HG03159 (cell line): Measurements from ENCODE around the gene GFY.

Source experiments
- ATAC-seq: cut with Tn5 transposase; IDR thresholded peaks from one replicate; pipeline ENCODE4 v1.9.1; 2021; ENCODE audit warnings: mild to moderate bottlenecking, moderate library complexity; ENCODE audit not compliant: unreplicated experiment

GFY gene

DNA sequence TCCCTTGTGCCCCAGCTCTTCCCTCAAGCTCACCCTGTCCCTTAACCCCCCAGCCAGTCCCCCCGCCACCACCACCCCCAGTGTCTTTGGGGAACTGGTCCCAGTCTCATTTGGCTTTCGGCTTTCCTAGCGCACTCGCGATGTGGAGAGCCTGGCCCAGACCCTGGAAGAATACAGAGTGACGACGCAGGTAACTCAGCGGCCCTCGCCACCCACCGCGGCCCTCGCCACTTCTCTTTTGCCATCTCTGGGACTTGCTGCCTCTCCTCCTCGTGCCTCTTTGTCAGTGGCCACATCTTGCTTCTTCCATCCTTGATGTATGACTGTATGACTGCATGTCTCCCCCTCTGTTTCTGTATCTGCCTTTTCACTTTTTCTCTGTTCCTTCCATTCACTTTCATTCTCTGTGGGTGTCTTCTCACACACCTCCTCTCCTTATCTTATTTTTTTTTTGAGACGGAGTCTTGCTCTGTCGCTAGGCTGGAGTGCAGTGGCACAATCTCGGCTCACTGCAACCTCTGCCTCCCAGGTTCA is 17.6 kb upstream of the GFY start:
- no peak for ATAC-seq

DNA sequence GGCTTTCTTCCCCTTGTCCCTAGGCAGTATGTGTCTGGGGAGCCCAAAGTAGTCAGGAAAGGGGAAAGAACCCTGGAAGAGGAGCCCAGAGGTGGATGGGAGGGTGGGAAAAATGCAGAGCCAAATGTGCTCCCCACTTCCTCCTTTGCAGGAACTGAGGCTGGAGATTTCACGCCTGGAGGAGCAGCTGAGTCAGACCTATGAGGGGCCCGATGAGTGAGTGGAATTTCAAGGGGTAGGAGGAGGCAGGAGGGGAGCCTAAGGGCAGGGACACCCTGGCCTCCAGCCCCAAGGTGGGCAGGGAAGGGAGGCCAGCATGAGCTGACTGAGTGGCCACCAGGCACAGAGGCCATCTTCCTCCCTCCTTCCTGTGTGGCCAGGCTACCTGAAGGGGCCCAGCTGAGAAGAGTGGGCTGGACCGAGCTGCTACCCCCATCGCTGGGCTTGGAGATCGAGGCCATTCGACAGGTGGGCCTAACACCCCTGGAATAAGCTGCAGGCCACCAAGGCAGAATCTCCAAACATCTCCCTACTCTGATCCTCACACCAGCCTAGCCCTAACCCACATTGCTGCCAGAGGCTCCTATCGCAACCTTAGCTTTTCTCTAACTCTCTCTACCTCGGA is 16.3 kb upstream of the GFY start:
- ATAC-seq = no peak

DNA sequence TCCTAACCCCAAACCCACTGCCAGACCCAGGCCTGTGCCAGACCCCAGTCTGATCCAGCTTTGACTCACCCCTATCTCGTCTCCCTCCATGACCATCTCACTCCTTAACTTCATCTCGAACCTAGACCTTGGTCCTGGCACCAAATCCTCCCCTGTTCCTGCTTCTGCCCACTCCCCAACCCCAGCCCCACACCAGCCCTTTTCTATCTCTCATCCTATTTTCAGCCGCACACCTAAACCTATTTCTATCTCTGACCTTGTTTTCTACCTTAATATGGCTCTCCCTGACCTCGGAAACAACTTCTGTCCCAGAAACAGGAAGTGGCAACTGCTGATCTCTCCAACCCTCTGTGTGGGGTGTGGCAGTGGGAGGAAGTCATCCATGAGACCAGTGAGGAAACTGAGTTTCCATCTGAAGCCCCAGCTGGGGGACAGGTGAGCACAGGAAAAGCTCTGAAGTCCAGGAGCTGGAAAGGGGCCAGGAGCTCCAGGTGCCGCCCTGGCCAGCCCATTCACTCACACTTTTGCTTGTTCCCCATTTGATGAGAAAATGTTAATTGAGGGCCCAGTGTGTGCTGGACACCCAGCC is 15.7 kb upstream of the GFY start:
- no peak for ATAC-seq

DNA sequence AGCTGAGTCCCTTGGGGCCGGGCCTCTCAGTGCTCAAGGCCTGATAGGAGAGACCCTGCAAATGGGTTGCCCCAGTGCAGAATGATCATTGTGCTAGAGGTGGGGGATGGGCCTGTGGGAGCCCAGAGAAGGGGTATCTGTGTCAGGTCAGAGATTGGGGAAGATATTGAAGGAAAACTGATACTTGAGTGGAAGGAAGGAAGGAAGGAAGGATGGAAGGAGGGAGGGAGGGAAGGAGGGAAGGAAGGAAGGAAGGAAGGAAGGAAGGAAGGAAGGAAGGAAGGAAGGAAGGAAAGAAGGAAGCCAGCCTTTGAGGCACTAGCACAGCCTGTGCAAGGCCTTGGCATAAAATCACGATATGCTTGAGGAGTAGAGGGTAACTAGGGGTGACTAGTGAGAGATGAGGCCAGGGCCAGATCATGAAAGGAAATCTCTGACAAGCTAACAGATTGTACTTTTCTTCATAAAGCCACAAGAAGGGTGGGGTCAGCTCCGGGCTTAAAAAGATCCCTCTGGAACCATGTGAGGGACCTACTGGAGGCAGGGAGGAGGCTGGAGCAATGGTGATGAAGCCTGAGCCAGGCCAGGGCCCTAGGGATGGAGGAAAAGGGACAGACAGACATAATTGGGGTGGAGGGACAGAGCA is 13.4 kb upstream of the GFY start:
- no peak for ATAC-seq

DNA sequence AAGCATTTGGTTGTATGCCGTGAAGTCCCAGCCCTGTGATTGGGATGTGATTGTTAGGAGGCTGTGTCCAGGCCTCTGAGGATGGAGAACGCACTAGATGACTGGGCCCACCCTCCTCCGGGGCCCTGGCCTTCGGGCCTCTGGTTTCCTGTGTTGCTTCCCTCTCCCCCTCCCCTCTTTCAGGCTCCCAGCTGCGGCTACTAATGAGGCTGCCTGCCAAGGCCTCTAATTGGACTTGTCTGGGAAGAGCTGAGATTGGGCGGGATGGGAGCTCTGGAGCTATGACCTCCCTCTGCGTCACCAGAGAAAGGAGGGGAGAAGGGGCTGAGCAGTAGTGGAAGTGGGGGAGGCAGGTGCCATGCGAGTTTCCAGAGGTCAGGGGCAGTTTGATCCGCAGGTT is 11.8 kb upstream of the GFY start:
- no peak for ATAC-seq

DNA sequence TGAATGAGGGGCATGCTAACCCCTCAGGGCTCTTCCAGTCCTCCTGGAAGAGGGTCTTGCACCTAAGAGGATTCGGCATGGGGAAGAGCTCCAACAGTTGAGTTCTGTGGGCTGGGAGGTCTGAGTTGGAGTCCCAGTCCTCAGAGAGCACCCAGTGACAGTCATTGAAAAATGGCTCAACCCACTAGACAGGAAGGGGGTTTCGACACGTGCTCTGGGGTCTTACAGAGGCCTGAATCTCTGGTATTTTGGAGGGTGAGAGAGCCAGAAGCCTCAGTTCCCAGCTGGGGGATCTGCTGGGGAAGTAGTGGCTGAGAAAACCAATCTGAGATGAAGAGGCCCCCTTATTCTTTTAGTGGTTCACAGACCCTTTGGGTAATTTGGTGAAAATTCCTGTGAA is 10.9 kb upstream of the GFY start:
- ATAC-seq = no peak

DNA sequence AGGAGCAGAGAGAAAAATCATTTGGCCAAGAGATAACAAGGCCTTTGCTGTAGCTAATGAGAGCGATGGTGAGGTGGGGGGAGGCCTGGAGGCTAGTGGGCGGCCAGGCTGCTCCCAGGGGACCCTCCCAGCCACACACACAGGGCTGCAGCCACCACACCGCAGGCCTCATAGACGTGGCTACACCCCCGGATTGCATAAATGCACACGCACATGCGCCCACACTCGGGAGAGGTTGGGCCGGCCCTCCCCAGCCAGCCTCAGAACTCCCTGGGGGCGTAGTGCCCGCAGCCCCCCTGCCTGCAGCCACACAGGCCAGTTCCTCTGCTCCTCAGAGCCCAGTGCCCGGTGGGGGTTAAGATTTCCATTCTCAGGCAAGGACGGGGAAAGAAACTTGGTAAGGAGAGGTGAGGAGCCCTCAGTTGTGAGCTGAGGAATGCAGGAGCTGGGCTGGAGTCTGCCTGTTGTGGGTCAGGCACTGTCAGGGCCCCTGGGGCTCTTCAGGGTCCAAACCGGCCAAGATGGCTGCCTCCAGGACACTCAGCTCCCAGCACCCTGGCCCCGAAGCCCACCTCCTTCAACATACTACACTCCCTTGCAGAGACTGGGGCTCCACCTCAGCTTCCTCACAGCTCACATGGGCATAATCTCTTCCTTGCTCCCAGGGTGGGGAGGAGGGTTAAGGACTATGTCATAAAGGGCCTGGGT is 9.9 kb upstream of the GFY start:
- no peak for ATAC-seq

DNA sequence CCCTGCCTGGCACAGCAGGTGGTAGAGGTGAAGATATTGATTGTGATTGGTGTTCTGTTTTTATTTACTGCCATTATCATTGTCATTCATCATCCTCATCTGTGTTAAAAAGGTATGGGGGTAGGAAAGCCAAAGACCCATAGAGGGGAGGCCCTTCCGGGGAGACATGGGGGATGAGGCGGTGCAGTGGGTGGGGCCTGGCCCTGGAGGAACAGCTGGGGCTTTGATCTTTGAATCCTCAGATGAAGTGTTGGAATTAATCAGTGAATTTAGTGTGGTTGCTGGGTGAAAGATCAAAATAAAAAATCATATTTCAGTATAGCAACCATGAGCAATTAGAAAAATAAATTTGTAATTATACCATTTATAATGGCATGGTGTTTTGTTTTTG is 9.4 kb upstream of the GFY start:
- no peak for ATAC-seq

DNA sequence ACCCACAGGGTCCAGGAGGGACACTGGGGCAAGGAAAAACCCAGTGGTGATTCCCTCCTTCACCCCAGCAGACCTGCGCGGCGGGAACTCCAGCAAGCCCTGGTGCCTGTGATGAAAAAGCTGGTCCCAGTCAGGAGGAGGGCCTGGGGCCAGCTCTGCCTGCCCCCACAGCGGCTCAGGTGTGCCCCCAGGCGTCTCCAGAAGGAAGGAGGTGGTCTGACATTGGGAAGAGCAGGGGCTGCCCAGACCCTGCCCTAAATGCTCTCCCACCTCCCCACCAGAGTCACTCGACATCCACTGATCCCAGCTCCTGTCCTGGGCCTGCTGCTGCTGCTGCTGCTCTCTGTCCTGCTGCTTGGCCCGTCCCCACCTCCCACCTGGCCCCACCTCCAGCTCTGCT is 8.1 kb upstream of the GFY start:
- ATAC-seq = no peak

DNA sequence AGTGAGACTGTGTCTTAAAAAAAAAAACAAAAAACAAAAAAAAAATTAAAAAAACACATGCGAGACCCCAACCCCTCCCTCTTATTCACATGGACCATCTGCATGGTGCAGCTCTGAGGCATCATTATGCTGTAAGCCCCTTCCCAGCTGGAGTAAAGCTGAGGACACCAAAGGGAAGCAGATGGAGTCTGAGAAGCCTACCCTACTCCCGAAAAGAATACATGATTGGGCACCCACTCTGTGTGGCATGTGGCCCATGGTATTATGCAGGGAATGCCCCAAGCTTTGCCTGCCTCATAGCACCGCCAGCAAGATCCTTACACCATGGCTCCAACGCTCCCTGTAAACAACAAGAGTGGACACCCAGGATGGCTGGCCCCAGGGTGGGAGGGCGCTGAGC is 6.7 kb upstream of the GFY start:
- ATAC-seq = no peak

DNA sequence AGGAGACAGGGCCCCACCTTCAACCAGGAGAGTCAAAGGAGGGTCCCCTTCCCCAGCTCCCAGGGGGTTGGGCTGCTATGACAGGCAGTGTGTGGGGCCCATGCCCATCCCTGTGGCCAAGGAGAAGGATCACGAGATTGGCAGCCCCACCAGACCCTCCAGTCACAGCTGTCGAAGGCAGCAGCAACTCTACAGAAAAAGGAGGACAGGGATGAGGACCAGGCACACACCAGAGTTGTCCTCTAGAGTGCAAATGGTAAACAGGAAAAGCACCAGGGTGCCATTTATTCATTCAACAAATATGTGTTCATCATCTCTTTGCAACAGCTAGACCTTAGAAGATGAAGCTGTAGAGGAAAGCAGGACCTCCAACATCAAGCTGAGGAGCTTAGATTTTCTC is 6.0 kb upstream of the GFY start:
- ATAC-seq = no peak

DNA sequence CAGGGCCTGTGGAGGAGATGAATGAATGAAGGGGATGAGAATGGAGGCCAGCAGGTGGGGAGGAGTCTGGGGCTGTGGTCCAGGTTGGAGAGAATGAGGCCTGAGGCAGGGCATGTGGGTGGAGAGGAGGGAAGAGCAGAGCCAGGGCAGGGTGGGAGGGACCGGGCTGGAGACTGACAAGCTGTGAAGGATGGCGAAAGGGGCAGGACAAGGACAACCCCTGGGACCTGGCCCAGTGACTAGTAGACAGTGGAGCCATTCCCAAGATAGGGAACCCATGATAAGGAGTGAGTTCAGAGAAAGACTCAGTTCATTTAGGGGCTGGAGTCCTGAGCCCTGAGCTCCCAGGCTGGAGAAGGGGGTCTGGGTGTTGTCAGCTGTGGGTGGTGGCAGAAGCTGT is 5.0 kb upstream of the GFY start:
- no peak for ATAC-seq

DNA sequence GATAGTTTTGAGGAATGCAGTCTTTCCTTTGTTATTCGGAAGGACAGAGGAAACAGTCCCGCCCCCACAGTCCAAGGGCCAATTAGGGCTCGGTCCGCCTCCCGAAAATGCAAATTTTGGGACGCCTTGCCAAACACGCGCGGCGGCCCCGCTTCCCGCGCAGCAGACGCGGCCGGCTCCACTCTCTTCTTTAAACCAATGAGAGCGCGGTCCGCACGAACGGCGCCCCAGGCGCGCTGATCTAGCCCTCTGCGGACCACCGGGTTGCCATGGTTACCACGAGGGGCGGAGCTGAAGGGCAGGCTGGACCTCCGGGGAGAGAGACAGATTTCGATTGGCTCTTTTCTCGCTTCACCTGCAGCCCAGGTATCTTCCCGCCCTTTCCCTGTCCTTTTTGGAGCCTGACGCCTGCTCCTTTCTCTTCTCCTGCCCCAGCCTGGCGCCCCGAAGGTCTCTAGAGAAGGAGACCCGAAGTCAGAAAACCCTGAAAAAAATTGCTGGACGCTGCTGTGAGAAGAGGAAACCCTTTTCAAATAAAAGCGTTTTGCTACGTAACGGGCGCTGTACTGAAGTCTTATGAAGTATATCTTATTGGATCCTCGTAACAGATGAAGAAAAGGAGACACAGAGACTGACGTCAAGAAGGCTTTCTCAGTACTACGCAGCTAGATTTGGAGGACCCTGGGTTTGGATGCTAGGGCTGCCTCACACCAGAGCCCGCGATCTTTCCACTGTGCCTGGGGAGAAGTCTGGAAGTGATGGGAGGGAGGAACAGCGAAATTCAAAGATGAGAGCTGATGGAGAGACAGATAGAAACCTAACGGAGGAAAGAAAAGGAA is 3.9 kb upstream of the GFY start:
- ATAC-seq = no peak

DNA sequence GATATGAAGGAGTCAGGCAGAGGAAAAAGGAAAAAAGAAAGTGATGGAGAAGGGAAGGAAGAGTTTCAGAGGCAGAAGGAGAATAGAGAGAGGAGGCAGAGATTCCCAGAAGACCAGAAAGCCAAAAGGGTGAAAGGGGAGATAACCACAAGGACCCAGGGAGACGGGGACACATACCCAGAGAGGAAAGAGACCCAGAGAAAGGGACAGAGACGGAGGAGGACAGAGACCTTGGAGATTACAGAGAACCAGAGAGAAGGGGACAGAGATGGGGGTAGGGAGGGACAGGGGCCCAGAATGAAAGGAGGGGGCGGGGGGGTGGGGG is 3.3 kb upstream of the GFY start:
- ATAC-seq = no peak

DNA sequence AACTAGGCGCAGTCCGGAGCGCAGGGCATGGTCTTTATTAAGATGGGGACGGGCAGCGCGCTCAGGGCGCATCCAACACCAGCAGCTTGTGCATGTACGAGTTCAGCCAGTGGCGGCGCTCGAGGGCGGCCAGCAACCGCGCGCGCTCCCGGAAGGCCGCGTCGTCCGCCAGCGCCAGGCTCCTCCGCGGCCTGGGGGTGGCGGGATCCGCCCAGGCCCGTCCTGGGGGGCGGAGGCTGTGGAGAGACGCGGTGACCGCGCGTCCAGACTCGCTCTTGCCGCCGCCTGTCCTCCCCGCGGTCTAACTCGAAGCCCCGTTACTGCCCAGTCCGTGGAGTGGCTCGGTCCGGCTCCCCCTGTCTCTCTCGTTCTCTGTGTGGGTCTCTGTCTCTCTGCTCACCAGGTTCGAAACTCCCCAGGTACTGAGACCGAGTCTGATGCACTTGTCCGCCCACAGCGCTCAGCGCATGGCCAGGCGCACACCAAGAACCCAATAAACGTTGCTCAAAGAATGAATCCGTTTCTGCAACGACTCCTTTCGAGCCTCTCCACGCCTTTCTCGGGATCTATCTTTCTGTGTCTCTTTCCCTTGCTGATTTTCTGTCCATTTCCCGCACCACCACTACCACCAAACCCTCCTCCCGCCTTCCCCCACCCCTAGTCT is 2.6 kb upstream of the GFY start:
- no peak for ATAC-seq

DNA sequence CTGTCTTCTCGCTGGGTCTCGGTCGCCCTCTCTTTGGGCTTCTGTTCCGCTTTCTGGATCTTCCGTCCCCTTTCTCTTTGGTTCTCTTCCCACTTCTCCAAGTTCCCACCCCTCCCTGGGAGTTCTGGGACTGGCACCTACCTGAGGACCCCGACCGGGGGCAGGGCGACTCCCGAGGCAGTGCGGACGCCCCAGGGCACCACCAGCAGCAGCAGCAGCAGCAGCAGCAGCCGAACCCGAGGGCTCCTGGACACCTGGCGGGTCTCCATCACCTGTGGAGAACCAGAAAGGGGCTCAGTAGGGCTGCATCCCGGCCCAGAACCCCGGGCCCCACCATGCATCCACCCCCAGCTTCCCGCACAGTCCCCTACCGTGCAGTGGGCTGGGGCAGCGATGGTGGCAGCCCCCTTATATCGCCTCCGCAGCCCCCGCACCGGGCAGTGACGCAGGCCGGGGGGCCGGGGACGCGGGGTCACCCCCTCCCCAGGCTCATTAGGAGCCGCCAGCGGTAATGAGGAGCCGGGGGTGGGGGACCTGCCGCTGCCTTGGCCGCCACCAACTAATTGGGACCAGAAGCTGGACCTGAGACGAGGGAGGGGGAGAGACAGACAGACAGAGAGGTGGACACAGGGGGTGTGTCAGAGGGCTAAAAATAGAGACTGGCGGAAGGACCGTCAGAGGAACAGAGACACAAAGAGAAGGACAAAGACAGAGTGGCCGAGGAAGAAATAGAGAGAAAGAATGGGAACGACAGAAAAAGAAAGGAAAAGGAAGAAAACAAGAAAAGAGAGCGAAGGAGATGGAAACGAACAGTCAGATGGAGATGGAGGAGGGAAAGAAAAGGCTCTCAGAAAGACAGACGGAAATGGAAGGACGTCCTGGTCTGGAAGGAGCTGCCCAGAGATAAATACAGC is 1.9 kb upstream of the GFY start, which contains the start of gene PTH2:
PTH2 (minus strand) TSS at position 371 of the 914 bp plus-strand sequence; CDS start at position 269, 102 bp downstream.
- ATAC-seq = no peak

DNA sequence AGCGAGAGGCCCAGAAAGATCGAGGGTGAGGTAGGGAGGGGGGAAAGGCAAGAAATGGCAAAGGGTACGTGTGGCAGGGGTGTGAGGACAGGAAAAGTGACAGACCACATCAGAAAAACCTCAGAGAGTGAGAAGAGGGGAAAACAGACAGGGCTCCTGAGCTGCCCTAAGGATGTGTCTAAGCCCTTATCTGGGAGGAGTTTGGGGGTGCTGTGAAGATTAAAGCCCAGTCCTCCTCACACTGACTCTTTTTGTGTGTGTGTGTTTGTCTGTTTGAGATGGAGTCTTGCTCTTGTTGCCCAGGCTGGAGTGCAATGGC is 1.2 kb upstream of the GFY start:
- no peak for ATAC-seq

DNA sequence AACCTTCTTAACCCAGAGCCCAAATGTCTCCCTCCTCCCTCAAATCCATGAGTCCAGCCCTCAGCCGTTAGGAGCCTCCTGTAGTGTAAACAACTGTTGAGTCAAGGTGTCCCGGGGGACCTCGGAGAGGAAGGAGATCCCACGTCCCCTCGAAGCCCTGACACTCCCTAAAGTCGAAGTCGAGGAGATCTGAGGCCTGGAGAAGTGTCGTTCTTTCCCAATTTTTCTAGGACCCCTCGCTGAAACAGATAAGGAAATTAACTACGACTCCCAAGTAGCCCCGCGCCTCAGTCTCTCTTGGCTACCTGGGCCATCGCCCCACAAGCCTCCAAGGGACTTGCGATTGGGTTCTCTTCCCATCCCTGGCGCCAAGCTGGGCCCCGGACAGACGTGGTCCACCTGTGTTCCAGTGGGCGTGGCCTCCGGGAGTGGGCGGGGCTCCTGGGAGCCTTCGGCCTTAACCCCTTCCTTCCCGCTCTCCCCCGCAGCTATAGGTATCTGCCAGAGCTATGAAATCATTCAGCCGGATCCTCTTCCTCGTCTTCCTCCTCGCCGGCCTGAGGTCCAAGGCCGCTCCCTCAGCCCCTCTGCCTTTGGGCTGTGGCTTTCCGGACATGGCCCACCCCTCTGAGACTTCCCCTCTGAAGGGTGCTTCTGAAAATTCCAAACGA is 869 bp downstream of the GFY start:
- no peak for ATAC-seq

DNA sequence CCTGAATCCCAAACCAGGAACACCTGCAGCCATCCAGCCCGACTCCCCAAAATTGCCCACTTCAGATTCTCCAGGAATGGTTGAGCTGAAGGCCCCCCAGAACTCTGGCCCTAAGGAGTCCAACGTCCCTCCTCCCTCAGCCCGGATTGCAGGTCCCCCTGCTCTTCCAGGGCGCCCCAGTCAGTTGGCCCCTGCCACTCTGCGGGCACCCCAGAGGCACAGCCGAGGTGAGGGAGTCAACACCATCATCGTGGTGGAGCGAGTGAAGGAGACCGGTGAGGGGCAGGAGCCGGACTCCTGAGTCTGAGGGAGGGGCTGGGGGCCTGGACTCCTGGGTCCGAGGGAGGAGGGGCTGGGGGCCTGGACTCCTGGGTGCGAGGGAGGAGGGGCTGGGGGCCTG is 2.2 kb downstream of the GFY start:
- ATAC-seq = no peak
